Fibroblast of pulmonary artery (primary cell): Measurements from ENCODE around the gene MYBBP1A.

Experiments used
- DNase-seq: peaks from one replicate; pipeline ENCODE4 v3.0.0-alpha.2; 2010; ENCODE audit warnings: low read depth
- H3K4me3 ChIP-seq: replicated peaks from 2 replicates; pipeline ENCODE4 v1.5.1; 2011; ENCODE audit warnings: low read depth, mild to moderate bottlenecking, control low read depth, low read length, moderate library complexity
- TF ChIP-seq, protein P1 (sequence below): IDR thresholded peaks from 2 replicates; pipeline ENCODE4 v1.5.1; 2011; ENCODE audit warnings: mild to moderate bottlenecking, control low read depth, low read length, inconsistent platforms; ENCODE audit errors: missing control alignments

MYBBP1A gene

GRCh38 chr17:4505187-4505586 lies 50.0 kb downstream of the MYBBP1A start:
- no peak overlapping the region for H3K4me3 ChIP-seq
- TF ChIP-seq, protein P1, sequence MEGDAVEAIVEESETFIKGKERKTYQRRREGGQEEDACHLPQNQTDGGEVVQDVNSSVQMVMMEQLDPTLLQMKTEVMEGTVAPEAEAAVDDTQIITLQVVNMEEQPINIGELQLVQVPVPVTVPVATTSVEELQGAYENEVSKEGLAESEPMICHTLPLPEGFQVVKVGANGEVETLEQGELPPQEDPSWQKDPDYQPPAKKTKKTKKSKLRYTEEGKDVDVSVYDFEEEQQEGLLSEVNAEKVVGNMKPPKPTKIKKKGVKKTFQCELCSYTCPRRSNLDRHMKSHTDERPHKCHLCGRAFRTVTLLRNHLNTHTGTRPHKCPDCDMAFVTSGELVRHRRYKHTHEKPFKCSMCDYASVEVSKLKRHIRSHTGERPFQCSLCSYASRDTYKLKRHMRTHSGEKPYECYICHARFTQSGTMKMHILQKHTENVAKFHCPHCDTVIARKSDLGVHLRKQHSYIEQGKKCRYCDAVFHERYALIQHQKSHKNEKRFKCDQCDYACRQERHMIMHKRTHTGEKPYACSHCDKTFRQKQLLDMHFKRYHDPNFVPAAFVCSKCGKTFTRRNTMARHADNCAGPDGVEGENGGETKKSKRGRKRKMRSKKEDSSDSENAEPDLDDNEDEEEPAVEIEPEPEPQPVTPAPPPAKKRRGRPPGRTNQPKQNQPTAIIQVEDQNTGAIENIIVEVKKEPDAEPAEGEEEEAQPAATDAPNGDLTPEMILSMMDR = no peak
- no peak for DNase-seq

DNA sequence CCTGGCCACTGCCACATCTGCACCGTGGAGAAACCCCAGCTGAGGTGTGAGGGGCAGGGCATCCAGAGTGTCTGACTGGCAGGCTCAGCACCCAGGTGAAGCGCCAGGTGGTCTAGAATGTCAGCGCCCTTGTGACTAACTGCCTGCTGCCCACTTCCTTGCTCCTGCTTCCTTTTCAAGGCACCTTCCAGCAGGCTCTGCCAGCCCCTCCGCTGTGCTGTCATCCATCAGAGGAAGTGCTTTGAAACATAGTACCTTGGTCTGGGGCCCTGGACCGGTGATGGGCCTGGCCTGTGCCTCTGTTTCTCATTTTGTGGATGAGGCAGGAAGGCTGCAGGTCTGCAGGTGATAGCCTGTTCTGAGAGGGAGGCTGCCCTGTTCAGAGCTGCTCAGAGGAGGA lies 51.0 kb downstream of the MYBBP1A start:
- TF ChIP-seq, protein P1 = no peak
- no peak for DNase-seq
- H3K4me3 ChIP-seq = no peak overlapping the region

DNA sequence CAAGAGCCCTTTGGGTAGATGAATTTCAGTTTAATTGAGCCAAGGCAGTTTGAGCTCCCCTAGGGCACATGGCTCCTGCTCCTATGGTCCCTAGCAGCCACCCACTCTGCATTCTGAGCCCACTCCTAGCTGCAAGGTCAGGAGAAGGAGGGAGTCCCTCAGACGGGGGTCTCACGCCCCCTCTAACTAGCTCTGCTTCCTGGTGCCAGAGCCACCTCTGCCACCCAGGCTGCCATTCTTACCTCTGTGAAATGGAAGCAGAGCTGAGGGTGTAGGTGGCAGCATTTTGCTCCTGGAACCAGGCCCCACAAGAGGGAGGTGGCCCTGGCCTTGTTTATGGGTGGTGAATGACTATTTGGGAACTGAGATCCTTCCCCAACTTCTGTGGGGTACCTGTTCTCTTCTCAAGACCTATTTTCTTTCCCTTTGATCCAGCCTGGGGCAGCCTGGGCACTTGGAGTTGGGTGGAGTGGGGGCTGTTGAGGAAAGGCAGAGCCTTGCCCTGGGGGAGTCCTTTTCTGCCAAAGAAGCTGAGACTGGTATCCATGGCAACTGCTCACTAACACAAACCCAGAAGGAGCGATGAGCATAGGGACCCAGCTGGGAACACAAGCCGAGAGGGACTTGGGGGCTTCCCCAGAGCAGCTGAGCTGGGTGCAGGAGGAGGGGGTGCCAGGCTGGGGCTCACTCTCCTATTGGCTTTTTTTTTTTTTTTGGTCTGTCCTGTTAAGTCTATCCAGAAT lies 51.7 kb downstream of the MYBBP1A start:
- DNase-seq = no peak
- TF ChIP-seq, protein P1 = no peak
- H3K4me3 ChIP-seq = no peak overlapping the region

DNA sequence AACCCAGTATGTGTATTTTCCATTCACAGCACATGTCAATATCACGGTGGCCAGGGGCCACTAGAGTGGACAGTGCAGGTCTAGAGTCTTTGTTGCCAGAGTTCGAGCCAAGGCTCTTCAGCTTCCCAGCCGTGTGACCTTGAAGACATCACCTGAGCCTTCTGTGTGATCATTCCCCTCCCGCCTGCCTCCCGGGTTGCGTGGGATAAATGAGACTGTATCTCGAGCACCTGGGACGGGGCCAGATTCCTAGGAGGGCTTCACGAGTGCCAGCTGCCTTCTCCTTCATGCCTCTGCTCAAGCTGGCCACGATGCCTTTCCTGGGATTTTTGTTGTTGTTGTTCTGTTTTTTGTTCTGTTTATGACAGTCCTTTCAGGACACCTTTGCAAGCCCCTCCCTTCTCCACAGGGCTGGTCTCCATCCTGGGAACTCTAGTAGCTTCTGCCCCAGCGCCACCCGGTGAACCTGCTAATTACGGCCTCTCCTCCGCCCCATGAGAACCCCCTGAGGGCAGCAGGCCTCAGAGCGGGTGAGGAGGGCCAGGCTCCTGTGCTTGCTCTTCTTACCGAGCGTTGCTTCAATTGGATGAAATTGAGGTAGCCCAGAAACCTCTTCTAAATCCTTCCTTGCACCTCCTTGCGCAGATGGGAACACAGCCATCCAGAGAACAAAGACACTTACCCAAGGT lies 52.6 kb downstream of the MYBBP1A start:
- no peak overlapping the region for H3K4me3 ChIP-seq
- TF ChIP-seq, protein P1 = no peak

GRCh38 chr17:4501295-4501949 lies 53.8 kb downstream of the MYBBP1A start:
- no peak overlapping the region for H3K4me3 ChIP-seq
- DNase-seq = no peak
- TF ChIP-seq, protein P1 = no peak

More for the DNA sequence above, 52.6 kb downstream of the MYBBP1A start:
- no peak for DNase-seq

DNA sequence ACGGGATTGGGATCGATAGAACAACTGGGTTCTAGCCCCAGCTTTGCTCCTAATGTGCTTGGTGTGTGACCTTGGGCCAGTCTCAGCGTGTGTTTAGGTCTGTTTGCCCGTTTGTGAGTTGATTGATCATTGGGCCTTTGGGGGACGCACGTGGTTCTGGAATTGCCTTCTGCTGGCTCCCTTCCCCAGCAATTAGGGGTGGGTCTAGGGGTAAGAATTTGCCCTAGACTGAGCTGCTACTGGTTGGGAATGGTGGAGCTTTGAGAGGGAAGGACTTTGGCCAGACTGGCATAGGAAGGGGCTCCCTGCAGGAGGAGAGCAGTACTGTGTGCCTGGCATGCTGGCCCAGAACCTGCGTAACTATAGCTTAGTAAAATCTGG lies 55.0 kb downstream of the MYBBP1A start:
- H3K4me3 ChIP-seq = no peak overlapping the region
- TF ChIP-seq, protein P1 = no peak
- no peak for DNase-seq
